Spleen (tissue), 7 donors: ENCODE data around the gene MT1HL1.

Experiments
- POLR2A ChIP-seq, 3 donors: fragments of 450-650 bp; IDR thresholded peaks; one replicate each; pipeline ENCODE4 v1.5.1; 2017; ENCODE audit warnings: antibody characterized with exemption in 3 of 3, mild to moderate bottlenecking in 1 of 3
- TF ChIP-seq, protein P1 (sequence below), 11 experiments: fragments of 200-600 bp in 7 of 11; fragments of 450-650 bp in 4 of 11; sonication (generic) in 4 of 11; IDR thresholded peaks in 8 of 11; conservative IDR thresholded peaks in 3 of 11; 1 replicate in 7 of 11; 2 replicates in 4 of 11; pipeline versions ENCODE4 v1.4.0 to v1.8.0; 2016 to 2021; ENCODE audit warnings: antibody characterized with exemption in 11 of 11, inconsistent platforms in 4 of 11, mild to moderate bottlenecking in 1 of 11
- donor health status: DM: no; HTN: no; CAD: no; lungs with moderate emphysema.
- donor health status: DM: no; HTN: no; CAD: no.
- donor health status: DM: no; HTN: no; CAD: no.

DNA sequence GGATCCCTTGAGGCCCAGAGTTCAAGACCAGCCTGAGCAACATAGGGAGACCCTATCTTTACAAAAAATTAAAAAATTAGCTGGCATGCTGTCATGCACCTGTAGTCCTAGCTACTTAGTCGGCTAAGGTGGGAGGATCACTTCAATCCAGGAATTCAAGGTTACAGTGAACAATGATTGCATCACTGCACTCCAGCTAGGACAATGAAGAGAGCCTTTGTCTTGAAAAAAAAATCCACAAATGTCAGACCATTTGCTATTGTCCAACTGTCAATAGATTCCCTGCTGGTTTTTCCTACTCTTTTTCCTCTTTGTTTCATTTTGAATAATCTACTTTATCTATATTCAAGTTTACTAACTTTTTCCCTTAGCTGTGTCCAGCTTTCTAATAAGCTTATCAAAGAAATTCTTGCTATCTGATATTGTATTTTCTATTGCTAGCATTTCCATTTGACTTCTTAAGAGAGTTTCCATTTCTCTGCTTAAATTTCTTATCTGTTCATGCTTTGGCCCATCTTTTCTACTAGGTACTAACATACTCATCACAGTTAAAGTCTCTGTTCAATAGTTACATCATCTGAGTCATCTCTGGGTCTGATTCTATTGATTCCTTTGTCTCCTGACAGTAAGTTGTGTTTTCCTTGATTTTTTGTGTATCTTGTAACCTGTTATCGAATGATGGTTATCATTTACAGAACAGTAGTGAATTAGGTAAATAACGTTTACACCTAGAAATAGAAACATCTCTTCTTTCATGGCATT, 14.8 kb downstream of the MT1HL1 start:
- TF ChIP-seq, protein P1, sequence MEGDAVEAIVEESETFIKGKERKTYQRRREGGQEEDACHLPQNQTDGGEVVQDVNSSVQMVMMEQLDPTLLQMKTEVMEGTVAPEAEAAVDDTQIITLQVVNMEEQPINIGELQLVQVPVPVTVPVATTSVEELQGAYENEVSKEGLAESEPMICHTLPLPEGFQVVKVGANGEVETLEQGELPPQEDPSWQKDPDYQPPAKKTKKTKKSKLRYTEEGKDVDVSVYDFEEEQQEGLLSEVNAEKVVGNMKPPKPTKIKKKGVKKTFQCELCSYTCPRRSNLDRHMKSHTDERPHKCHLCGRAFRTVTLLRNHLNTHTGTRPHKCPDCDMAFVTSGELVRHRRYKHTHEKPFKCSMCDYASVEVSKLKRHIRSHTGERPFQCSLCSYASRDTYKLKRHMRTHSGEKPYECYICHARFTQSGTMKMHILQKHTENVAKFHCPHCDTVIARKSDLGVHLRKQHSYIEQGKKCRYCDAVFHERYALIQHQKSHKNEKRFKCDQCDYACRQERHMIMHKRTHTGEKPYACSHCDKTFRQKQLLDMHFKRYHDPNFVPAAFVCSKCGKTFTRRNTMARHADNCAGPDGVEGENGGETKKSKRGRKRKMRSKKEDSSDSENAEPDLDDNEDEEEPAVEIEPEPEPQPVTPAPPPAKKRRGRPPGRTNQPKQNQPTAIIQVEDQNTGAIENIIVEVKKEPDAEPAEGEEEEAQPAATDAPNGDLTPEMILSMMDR (IDR thresholded peaks at IDR 0.05 in 8 of 11, conservative IDR thresholded peaks at IDR 0.05 in 3 of 11) = no peak
- TF ChIP-seq POLR2A (IDR thresholded peaks at IDR 0.05) = no peak
